ENCODE measurements around the gene CHD9.
"Not testable (repeated sequence)": the region's sequence is repeated elsewhere in the genome, so short reads cannot be mapped to it uniquely, and the experiment has no call there.

The CHD9 gene

GRCh38 chr16:53048139-53048915, 6.5 kb upstream of the CHD9 start:
- in situ Hi-C loops (cut with MboI; ENCODE audit: low sequenced_read_pairs): no loop called here

- in situ Hi-C loops (cut with MboI; ENCODE audit: low sequenced_read_pairs): not testable (repeated sequence)
Observed at GRCh38 chr16:53051255-53051654, 3.5 kb upstream of the CHD9 start.

DNA sequence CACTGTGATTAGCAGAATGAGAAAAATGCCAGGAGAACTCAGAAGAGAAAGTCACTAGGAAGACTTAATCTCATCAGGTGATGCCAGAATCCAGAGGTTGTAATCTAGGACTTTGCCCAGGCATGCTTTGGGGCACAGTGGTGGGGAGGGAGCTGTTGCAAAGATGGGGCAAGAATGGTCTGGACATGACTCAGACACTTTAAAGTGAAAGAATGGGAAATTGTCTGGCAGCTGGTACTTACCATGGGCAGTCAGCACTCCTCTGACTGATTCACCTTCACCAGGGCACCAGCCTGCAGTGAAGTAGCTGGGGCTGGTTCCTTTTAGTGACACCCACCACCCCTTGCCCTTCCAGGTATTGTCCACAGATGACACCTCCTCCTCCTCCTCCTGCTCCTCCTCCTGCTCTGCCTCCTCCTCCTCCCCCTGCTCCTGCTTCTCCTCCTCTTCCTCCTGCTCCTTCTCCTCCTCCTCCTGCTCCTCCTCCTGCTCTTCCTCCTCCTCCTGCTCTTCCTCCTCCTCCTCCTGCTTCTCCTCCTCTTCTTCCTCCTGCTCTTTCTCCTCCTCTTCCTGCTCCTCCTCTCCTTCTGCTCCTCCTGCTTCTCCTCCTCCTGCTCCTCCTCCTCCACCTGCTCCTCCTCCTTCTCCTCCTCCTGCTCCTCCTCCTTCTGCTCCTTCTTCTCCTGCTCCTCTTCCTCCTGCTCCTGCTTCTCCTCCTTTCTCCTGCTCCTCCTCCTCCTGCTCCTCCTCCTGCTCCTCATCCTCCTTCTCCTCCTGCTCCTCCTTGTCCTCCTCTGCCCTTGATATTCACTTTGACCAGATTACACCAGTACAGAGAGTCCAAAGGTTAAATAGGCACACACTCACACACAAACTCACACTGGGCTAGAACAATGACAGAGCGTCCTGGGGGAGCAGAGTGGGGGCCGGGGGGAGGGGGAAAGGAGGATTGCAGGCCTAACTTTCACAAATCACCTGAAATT, 2.0 kb upstream of the CHD9 start, which contains the start of gene CHD9NB:
TSS of gene CHD9NB (minus strand) at position 379 of the 983 bp plus-strand sequence. CDS start 8,739 bp downstream, outside the sequence.
- in situ Hi-C loops (cut with MboI; ENCODE audit: low sequenced_read_pairs): no loop called here

- in situ Hi-C loops (cut with MboI; ENCODE audit: low sequenced_read_pairs): no loop called here
Observed at GRCh38 chr16:53053967-53054669, 673 bp upstream of the CHD9 start.

DNA sequence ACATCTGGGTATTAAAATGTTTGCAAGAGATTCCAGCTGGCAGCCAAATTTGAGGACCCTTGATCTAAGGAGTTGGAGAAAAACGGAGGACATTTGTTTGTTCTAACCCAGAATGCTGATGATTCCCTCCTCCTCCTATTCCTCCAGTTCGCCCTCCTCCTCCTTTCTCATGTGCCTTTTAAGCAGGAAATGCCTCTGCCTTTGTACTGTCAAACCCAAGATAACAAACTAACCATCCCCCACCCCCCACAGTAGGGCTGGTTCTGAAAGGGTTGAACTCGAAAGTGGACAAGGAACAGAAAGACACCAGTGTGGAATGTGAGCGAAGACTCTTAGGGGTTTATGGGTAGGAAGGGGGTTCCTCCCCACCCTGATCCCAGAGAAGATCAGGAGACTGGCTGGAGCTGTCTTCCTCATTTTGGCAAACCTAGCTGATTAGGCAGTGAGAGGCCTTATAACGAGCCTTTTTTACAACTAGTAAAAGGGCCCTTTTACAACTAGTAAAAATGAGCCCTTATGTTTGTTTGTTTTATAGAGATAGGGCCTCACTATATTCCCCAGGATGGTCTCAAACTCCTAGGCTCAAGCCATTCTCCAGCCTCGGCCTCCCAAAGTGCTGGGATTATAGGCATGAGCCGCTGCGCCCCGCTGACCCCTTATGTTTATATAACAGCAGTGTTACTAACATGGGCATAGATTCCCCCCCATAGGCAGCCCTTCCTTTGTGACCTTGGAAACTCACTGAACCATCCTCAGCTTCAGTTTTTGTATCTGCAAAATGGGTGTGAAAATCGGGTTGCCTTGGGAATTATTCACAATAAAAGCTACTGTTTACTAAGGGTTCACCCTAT, 975 bp downstream of the CHD9 start:
- in situ Hi-C loops (cut with MboI; ENCODE audit: low sequenced_read_pairs): no loop called here

- in situ Hi-C loops (cut with MboI; ENCODE audit: low sequenced_read_pairs): no loop called here
Observed at GRCh38 chr16:53056392-53056881, 1.6 kb downstream of the CHD9 start.

- in situ Hi-C loops (cut with MboI; ENCODE audit: low sequenced_read_pairs): no loop called here
Observed at GRCh38 chr16:53057658-53058057, 2.9 kb downstream of the CHD9 start.

GRCh38 chr16:53058441-53058840, 3.6 kb downstream of the CHD9 start:
- in situ Hi-C loops (cut with MboI; ENCODE audit: low sequenced_read_pairs): no loop called here

DNA sequence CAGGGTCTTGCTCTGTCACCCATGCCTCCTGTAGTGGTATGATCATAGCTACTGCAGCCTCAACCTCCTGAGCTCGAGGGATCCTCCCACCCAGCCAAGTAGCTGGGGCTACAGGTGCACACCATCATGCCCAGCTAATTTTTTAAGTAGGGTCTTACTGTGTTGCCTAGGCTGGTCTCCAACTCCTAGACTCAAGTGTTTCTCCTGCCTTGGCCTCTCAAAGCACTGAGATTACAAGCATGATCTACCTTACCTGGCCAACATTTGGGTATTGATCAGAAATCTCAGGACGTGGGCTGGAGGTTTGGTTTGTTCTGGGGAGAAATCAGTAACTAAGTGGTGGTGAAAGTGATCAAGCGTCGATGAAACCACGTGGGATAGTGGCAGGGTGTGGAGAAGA, 4.1 kb downstream of the CHD9 start:
- in situ Hi-C loops (cut with MboI; ENCODE audit: low sequenced_read_pairs): no loop called here

DNA sequence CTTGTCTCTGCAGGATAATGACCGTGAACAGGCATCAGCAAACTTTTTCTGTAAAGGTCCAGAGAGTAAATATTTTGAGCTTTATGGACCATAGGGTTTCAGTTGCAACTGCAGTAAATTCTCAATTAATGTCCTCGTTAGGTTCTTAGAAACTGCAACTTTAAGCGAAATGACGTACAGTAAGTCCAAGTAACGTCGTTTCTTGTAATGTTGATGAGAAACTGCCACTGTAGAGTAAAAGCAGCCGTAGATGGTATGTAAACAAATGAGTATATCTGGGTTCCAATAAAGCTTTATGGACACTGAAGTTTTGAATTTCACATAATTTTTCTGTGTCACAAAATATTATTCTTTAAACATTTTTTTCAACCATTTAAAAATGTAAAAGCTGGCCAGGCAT, 4.9 kb downstream of the CHD9 start:
- in situ Hi-C loops (cut with MboI; ENCODE audit: low sequenced_read_pairs): no loop called here

DNA sequence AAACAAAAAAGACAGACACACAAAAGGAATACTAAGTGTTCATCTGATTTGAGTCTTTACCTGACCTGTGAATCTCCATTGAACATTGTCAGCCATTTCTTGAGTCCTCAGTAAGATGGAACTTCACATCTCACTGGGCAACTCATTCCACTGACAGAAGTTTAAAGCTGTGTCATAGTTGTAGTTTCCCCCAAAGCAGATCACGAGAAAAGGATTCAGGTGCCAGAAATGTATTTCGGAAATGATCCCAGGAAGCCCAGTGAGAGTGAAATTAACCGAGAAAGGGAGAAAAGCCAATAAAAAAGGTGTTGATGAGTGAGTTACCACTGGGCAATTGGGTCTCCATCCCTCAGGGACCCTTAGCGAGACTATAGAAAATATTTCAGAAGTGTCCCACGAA, 6.5 kb downstream of the CHD9 start:
- in situ Hi-C loops (cut with MboI; ENCODE audit: low sequenced_read_pairs): no loop called here

GRCh38 chr16:53061701-53062159, 6.9 kb downstream of the CHD9 start:
- in situ Hi-C loops (cut with MboI; ENCODE audit: low sequenced_read_pairs): no loop called here

DNA sequence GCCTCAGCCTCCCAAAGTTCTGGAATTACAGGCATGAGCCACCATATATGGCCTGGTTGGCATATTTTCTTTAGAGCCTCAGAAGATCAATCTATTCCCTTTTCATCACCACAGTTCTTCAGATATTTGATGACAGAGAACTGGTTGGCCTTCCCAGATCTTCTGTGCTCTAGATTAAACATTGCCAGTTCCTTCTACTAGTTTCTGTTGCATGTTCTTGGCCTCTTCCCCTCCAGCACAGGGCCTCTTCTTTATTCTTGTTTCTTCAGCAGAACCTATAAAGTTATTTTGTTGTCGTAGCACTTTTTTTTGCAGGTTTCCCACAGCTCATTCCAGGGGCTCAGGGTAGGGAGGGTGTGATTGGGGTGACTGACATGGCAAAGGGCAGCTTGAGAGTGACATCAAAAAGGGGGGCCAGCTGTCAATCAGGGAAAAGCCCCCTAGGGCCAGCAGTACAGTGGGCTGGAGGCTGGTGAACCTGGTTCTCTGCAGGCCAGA, 9.3 kb downstream of the CHD9 start:
- in situ Hi-C loops (cut with MboI; ENCODE audit: low sequenced_read_pairs): no loop called here

- in situ Hi-C loops (cut with MboI; ENCODE audit: low sequenced_read_pairs): no loop called here
Observed at GRCh38 chr16:53065461-53066061, 10.8 kb downstream of the CHD9 start.

DNA sequence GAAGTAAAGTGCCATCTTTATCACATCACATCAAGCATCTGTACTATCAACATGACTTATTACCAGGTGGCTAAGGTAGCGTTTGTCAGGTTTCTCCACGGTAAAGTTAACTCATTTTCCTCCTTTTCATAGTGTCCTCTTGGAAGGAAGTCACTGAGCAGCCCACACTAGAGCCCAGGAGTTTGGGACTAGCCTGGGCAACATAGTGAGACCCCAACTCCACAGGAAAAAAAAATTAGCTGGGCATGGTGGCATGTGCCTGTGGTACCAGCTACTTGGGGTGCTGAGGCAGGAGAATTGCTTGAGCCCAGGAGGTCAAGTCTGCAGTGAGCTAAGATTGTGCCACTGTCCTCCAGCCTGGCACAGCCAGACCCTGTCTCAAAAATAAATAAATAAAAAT, 12.9 kb downstream of the CHD9 start:
- in situ Hi-C loops (cut with MboI; ENCODE audit: low sequenced_read_pairs): no loop called here

- in situ Hi-C loops (cut with MboI; ENCODE audit: low sequenced_read_pairs): no loop called here
Observed at GRCh38 chr16:53068423-53068833, 13.6 kb downstream of the CHD9 start.

DNA sequence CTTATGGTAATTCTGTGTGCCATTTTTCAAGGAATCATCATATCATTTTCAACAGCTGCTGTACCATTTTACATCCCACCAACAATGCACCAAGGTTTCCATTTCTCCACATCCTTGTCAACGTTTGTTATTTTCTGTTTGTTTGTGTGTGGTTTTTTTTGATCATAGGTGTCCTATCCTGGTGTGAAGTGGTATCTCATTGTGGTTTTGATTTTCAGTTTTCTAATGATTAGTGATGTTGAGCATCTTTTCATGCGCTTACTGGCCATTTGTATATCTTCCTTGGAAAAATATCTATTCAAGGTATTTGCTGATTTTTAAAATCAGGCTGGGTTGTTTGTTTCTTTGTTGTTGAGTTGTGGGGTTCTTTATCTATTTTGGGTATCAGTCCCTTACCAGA, 15.0 kb downstream of the CHD9 start:
- in situ Hi-C loops (cut with MboI; ENCODE audit: low sequenced_read_pairs): no loop called here

DNA sequence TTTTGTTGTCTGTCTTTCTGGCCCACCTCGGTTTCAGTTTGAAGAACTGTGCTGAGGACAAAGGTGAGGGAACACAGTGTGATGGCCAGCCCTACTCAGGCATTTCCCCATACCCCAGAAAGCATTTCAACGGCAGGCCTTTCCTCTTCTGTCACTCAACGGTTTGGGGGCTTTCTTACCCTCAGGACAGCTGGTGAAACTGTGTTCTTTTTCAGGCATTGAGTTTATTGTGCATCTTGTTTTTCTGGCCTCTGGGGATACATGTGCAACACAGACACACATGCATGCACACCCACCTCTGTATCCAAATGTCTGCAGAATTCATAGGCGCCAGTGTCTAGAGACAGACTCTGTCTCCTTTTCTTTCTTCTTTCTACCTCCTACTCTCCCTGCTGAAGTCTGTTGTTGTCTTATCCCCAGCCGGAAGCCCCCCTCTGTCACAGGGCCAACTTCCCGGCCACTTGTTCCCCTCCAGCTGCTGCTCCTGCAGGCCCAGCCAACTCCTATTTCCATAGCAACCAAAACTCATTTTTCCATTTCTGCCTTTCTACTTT, 17.0 kb downstream of the CHD9 start:
- in situ Hi-C loops (cut with MboI; ENCODE audit: low sequenced_read_pairs): no loop called here

DNA sequence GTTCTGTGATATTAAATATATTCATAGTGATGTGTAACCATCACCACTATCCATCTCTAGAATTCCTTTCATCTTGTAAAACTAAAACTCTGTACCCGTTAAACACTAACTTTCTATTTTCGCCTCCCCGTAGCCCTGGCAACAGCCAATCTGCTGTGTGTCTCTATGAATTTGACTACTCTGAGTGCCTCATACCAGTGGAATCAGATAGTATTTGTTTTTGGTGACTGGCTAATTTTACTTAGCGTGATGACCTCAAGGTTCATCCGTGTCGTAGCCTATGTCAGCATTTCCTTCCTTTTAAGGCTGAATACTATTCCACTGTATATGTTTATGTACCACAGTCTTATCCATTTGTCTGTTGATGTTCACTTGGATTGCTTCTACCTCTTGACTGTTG, 18.2 kb downstream of the CHD9 start:
- in situ Hi-C loops (cut with MboI; ENCODE audit: low sequenced_read_pairs): no loop called here
